Lung (tissue), 12 donors: ENCODE results near the gene MCAT. TPM values are rescaled to one million over a fixed set of nuclear protein-coding genes. Genes with fewer than 3 reads are reported as not detected.

Experiments
- ATAC-seq: fragments of 200-7000 bp; cut with Tn5 transposase; one replicate; pipeline ENCODE4 v1.9.1; 2020; ENCODE audit warnings: moderate number of reproducible peaks; ENCODE audit not compliant: insufficient read depth, low FRiP score
- DNase-seq, 3 donors: peaks; one replicate each; pipeline ENCODE4 v3.0.0-alpha.2; 2013 to 2017
- H3K27ac ChIP-seq, 2 donors: one replicate each; pipeline ENCODE4 v1.5.1; 2013; ENCODE audit warnings: mild to moderate bottlenecking in 2 of 2, moderate library complexity in 2 of 2, control low read depth in 1 of 2, inconsistent platforms in 1 of 2, low read depth in 1 of 2, low read length in 1 of 2
- H3K27me3 ChIP-seq, 3 donors: one replicate each; pipeline ENCODE4 v1.5.1; 2013; ENCODE audit warnings: low read length in 2 of 3; ENCODE audit not compliant: control insufficient read depth in 3 of 3, insufficient read depth in 3 of 3
- H3K36me3 ChIP-seq, 4 donors: one replicate each; pipeline ENCODE4 v1.5.1; 2013; ENCODE audit warnings: low read length in 4 of 4, mild to moderate bottlenecking in 1 of 4, moderate library complexity in 1 of 4; ENCODE audit not compliant: control insufficient read depth in 4 of 4, insufficient read depth in 4 of 4
- H3K4me1 ChIP-seq, 5 donors: one replicate each; pipeline ENCODE4 v1.5.1; 2013; ENCODE audit warnings: low read length in 5 of 5, mild to moderate bottlenecking in 2 of 5, moderate library complexity in 1 of 5; ENCODE audit not compliant: control insufficient read depth in 5 of 5, insufficient read depth in 5 of 5
- H3K4me3 ChIP-seq: one replicate; pipeline ENCODE4 v1.5.1; 2013; ENCODE audit warnings: mild to moderate bottlenecking, control low read depth, moderate library complexity
- H3K9ac ChIP-seq, 2 donors: one replicate each; pipeline ENCODE4 v1.5.1; 2013; ENCODE audit warnings: low read length in 2 of 2, control low read depth in 1 of 2; ENCODE audit not compliant: insufficient read depth in 1 of 2
- H3K9me3 ChIP-seq, 4 donors: one replicate each; pipeline ENCODE4 v1.5.1; 2013; ENCODE audit warnings: low read length in 3 of 4, mild to moderate bottlenecking in 1 of 4, moderate library complexity in 1 of 4; ENCODE audit not compliant: control insufficient read depth in 4 of 4, insufficient read depth in 3 of 4
- CTCF ChIP-seq: IDR thresholded peaks from 2 replicates; pipeline ENCODE4 v1.5.1; 2012; ENCODE audit warnings: mild to moderate bottlenecking; ENCODE audit errors: control extremely low read depth, extremely low read depth
- WGBS, 2 donors: extraction: QIAGEN DNeasy Blood & Tissue Kit; methylation state at CpG; one replicate each; pipeline ENCODE4 v1.1.7; 2013; 5-methylcytosine and 5-hydroxymethylcytosine counted together
- polyA plus RNA-seq, 2 donors: library from polyadenylated mRNA; stranded (reverse); fragments of 200-250 nt; gene quantifications; one replicate each; pipeline ENCODE4 v1.2.1, GENCODE V29; 2013
- total RNA-seq, 2 donors: library from RNA; depleted of rRNA in 1 of 2; stranded (reverse); fragments of >200 nt in 1 of 2; gene quantifications; one replicate each; pipeline ENCODE4 v1.2.1, GENCODE V29; 2014 to 2021
- donor health status: control.
- donor health status: control.
- donor health status: Bipolar disorder and iron deficiency.
- donor health status: healthy.
- donor health status: DM: yes; HTN: yes; CAD: no.

The MCAT gene
- total and polyA plus RNA-seq, 4 donors = 15.6 to 23.9 (median 21.0) TPM

- Histone ChIP-seq H3K27ac (no peak overlapping the region), H3K36me3 (peaks cover 0 to 4% (median 1%) of the 10 kb centered on the region in 4 donors), H3K9ac (no peak overlapping the region), H3K4me1 (peaks cover 0 to 8% (median 3%) of the 10 kb centered on the region in 5 donors), H3K27me3 (no peaks in the 10 kb centered on the region), H3K9me3 (no peaks in the 10 kb centered on the region), H3K4me3 (no peak overlapping the region)
- 87 to 88% methylated on average over 17 of the region's 17 CpGs for WGBS, 2 donors
- ATAC-seq = no peak
- DNase-seq = no peak
- TF ChIP-seq CTCF = no peak
These were observed 15.9 kb downstream of the MCAT start for GRCh38 chr22:43127166-43127908.

- no peak overlapping the region for H3K9ac ChIP-seq
- no peaks in the 10 kb centered on the region for H3K9me3 ChIP-seq
- no peak for TF ChIP-seq CTCF
- no peak overlapping the region for H3K4me3 ChIP-seq
- no peaks in the 10 kb centered on the region for H3K27me3 ChIP-seq
- ATAC-seq (no peak), DNase-seq (peak in 2 of 3 donors; percentile 28 to 57)
- peaks cover 0 to 4% (median 0%) of the 10 kb centered on the region in 4 donors for H3K36me3 ChIP-seq
- 45 to 58% methylated on average over 5 of the region's 5 CpGs for WGBS, 2 donors
- peaks cover 0 to 6% (median 3%) of the 10 kb centered on the region in 5 donors for H3K4me1 ChIP-seq
- no peak overlapping the region for H3K27ac ChIP-seq
These were observed 16.6 kb downstream of the MCAT start for GRCh38 chr22:43126501-43127165.

- no peak for DNase-seq
- no peak overlapping the region for H3K4me3 ChIP-seq
- H3K4me1 ChIP-seq = peaks cover 0 to 3% (median 0%) of the 10 kb centered on the region in 5 donors
- H3K36me3 ChIP-seq = no peaks in the 10 kb centered on the region
- ATAC-seq = no peak
- H3K9me3 ChIP-seq = no peaks in the 10 kb centered on the region
- H3K27ac ChIP-seq = no peak overlapping the region
- no peak for TF ChIP-seq CTCF
- H3K27me3 ChIP-seq = peaks cover 0 to 2% (median under 1%) of the 10 kb centered on the region in 3 donors
- H3K9ac ChIP-seq = no peak overlapping the region
- 72 to 84% methylated on average over 7 of the region's 7 CpGs for WGBS, 2 donors
These were observed 24.2 kb downstream of the MCAT start for GRCh38 chr22:43118953-43119458.
